ENCODE measurements around the gene NOSIP.

NOSIP gene

GRCh38 chr19:49507803-49508494 is 72.4 kb downstream of the NOSIP start:
- TF ChIP-seq GATA3 (IDR thresholded peaks at IDR 0.05; ENCODE audit: low read depth, low read length) (no peak), GATA2 (IDR thresholded peaks at IDR 0.05; ENCODE audit: low read depth, low read length) (no peak)

- TF ChIP-seq GATA3 (IDR thresholded peaks at IDR 0.05; ENCODE audit: low read depth, low read length) (no peak), GATA2 (IDR thresholded peaks at IDR 0.05; ENCODE audit: low read depth, low read length) (no peak)
Observed at GRCh38 chr19:49506575-49507105, 73.7 kb downstream of the NOSIP start.

Measured in SH-SY5Y (cell line).